Thymus (tissue), 11 donors: ENCODE results near the gene BDH1. TPM values are rescaled to one million over a fixed set of nuclear protein-coding genes. Genes with fewer than 3 reads are reported as not detected.
A peak's percentile ranks its signal among the peaks of the same experiment; 100 is the strongest.

Experiments used
- DNase-seq, 9 donors: peaks; one replicate each; pipeline ENCODE4 v3.0.0-alpha.2; 2013; ENCODE audit warnings: low spot score in 9 of 9, low read depth in 6 of 9, missing footprints in 1 of 9
- H3K27ac ChIP-seq, 2 donors: one replicate each; pipeline ENCODE4 v1.5.1; 2013; ENCODE audit warnings: control low read depth in 1 of 2, low read depth in 1 of 2, low read length in 1 of 2, mild to moderate bottlenecking in 1 of 2, moderate library complexity in 1 of 2
- H3K27me3 ChIP-seq, 2 donors: one replicate each; pipeline ENCODE4 v1.5.1; 2013; ENCODE audit warnings: low read length in 1 of 2; ENCODE audit not compliant: control insufficient read depth in 2 of 2, insufficient read depth in 1 of 2
- H3K36me3 ChIP-seq, 2 donors: one replicate each; pipeline ENCODE4 v1.5.1; 2013; ENCODE audit warnings: low read length in 1 of 2, mild to moderate bottlenecking in 1 of 2, moderate library complexity in 1 of 2; ENCODE audit not compliant: control insufficient read depth in 2 of 2, insufficient read depth in 2 of 2
- H3K4me1 ChIP-seq, 2 donors: one replicate each; pipeline ENCODE4 v1.5.1; 2013; ENCODE audit warnings: low read length in 2 of 2; ENCODE audit not compliant: control insufficient read depth in 2 of 2, insufficient read depth in 2 of 2
- H3K4me3 ChIP-seq, 2 donors: one replicate each; pipeline ENCODE4 v1.5.1; 2013; ENCODE audit warnings: low read length in 2 of 2, control low read depth in 1 of 2, mild to moderate bottlenecking in 1 of 2
- H3K9me3 ChIP-seq, 2 donors: one replicate each; pipeline ENCODE4 v1.5.1; 2013; ENCODE audit warnings: low read length in 1 of 2, mild to moderate bottlenecking in 1 of 2; ENCODE audit not compliant: control insufficient read depth in 2 of 2, insufficient read depth in 1 of 2
- WGBS: extraction: QIAGEN DNeasy Blood & Tissue Kit; methylation state at CpG from one replicate; pipeline ENCODE4 v1.1.7; 2013; 5-methylcytosine and 5-hydroxymethylcytosine counted together
- polyA plus RNA-seq: library from polyadenylated mRNA; stranded (reverse); fragments of 200-250 nt; gene quantifications from one replicate; pipeline ENCODE4 v1.2.3, GENCODE V29; 2013
- total RNA-seq: library from RNA; stranded (reverse); fragments of 120-200 nt; gene quantifications from one replicate; pipeline ENCODE4 v1.2.4, GENCODE V29; 2013
- donor health status: healthy.

BDH1 gene
- total and polyA plus RNA-seq, 2 donors = 13.2 to 25.1 TPM

GRCh38 chr3:197498499-197499241 is 57.1 kb downstream of the BDH1 start:
- DNase-seq = no peak
- H3K27ac ChIP-seq = no peak overlapping the region
- H3K4me3 ChIP-seq = no peak overlapping the region

DNA sequence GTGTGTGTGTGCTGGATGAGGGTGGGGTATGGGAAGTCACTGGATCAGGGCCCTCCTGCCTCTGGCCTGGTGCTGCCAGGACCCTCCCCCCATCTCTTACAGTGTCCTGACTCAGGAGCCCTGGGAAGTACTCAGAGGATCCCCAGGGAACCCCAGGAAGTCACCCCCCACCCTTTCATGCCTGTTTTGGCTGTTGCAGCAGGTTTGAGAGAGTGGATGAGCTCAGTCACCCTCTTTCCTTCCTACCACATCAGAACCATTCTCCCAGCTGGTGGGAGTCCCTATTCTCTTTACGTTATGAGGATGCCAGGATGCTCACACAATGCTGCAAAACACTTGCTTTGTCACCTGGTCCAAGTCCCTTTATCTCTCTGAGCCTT is 59.0 kb downstream of the BDH1 start:
- Histone ChIP-seq H3K4me1 (peaks cover 0 to 2% of the 10 kb centered on the region in 2 donors), H3K9me3 (peaks cover 0 to 14% of the 10 kb centered on the region in 2 donors), H3K36me3 (no peaks in the 10 kb centered on the region), H3K27me3 (no peaks in the 10 kb centered on the region), H3K4me3 (no peak overlapping the region), H3K27ac (no peak overlapping the region)
- DNase-seq = no peak
- 81% methylated on average over 1 of the region's 1 CpG for WGBS

More at GRCh38 chr3:197498499-197499241, 57.1 kb downstream of the BDH1 start:
- 89% methylated on average over 60 of the region's 60 CpGs for WGBS
- Histone ChIP-seq H3K9me3 (peaks cover 0 to 17% of the 10 kb centered on the region in 2 donors), H3K27me3 (no peaks in the 10 kb centered on the region), H3K36me3 (no peaks in the 10 kb centered on the region), H3K4me1 (peaks cover 0 to 2% of the 10 kb centered on the region in 2 donors)

GRCh38 chr3:197495999-197496745 is 59.6 kb downstream of the BDH1 start:
- Histone ChIP-seq H3K4me3 (no peak overlapping the region), H3K27ac (no peak overlapping the region), H3K4me1 (peaks cover 0 to 2% of the 10 kb centered on the region in 2 donors), H3K27me3 (no peaks in the 10 kb centered on the region), H3K9me3 (peaks cover 0 to 10% of the 10 kb centered on the region in 2 donors), H3K36me3 (no peaks in the 10 kb centered on the region)
- 96% methylated on average over 9 of the region's 9 CpGs for WGBS
- no peak for DNase-seq

- H3K4me1 ChIP-seq = peaks cover 0 to 2% of the 10 kb centered on the region in 2 donors
- no peak for DNase-seq
- WGBS = 83% methylated on average over 5 of the region's 5 CpGs
- H3K36me3 ChIP-seq = no peaks in the 10 kb centered on the region
- H3K4me3 ChIP-seq = no peak overlapping the region
- H3K27ac ChIP-seq = peak overlapping the region in 1 of 2 donors; percentile 60
- H3K9me3 ChIP-seq = peaks cover 0 to 10% of the 10 kb centered on the region in 2 donors
- H3K27me3 ChIP-seq = no peaks in the 10 kb centered on the region
Measured at GRCh38 chr3:197495499-197495898, 60.3 kb downstream of the BDH1 start.

- H3K36me3 ChIP-seq = no peaks in the 10 kb centered on the region
- no peak for DNase-seq
- peaks cover 0 to 10% of the 10 kb centered on the region in 2 donors for H3K9me3 ChIP-seq
- H3K27ac ChIP-seq = peak overlapping the region; percentile 46 to 60
- H3K4me1 ChIP-seq = peaks cover 0 to 2% of the 10 kb centered on the region in 2 donors
- WGBS = 85% methylated on average over 8 of the region's 8 CpGs
- H3K4me3 ChIP-seq = no peak overlapping the region
- no peaks in the 10 kb centered on the region for H3K27me3 ChIP-seq
Measured at GRCh38 chr3:197495059-197495455, 60.7 kb downstream of the BDH1 start.

- H3K27ac ChIP-seq = peak overlapping the region in 1 of 2 donors; percentile 60
- H3K9me3 ChIP-seq = peaks cover 0 to 10% of the 10 kb centered on the region in 2 donors
- H3K4me3 ChIP-seq = no peak overlapping the region
- WGBS = 92% methylated on average over 10 of the region's 10 CpGs
- no peaks in the 10 kb centered on the region for H3K27me3 ChIP-seq
- peak in 1 of 9 donors; percentile 29 for DNase-seq
- H3K36me3 ChIP-seq = no peaks in the 10 kb centered on the region
- H3K4me1 ChIP-seq = peaks cover 0 to 2% of the 10 kb centered on the region in 2 donors
Measured at GRCh38 chr3:197494366-197495058, 61.3 kb downstream of the BDH1 start.

- Histone ChIP-seq H3K27me3 (no peaks in the 10 kb centered on the region), H3K9me3 (no peaks in the 10 kb centered on the region), H3K36me3 (no peaks in the 10 kb centered on the region), H3K4me1 (peaks cover 0 to 2% of the 10 kb centered on the region in 2 donors), H3K4me3 (no peak overlapping the region), H3K27ac (no peak overlapping the region)
- WGBS = 96% methylated on average over 5 of the region's 5 CpGs
- no peak for DNase-seq
Measured at GRCh38 chr3:197493049-197493448, 62.7 kb downstream of the BDH1 start.

DNA sequence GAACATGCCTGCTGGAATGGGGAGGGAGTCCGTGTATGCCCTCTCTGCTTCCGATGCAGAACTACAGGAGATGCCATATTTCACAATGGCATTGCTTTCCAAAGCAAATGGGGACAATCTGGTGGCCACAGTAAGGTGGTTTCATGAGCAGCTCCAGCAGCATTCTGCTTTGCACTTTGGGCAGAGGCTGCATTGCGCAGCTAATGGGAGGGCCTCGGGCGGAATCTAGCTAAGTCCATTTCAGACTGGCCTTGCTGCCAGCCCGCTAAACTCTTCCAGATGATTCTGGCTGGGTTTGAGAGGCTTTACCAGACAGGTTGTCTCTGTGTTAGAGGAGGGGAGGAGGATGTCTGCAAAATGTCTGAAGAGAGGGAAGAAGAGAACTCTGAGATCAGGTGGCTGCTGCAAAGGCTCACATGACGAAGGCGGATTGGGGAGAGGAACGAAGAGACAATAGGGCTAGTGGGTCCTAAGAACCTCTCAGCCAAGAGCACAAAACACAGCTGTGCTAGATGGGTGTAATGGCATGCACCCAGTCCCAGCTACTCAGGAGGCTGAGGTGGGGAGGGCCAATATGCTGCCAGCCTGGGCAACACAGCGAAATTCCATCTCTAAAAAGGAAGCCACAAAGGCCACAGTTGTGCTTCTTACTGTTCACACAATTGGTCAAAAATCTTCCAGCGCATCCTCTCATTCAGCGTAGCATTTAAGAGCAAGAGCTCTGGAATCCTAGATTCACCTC is 63.7 kb downstream of the BDH1 start:
- no peaks in the 10 kb centered on the region for H3K36me3 ChIP-seq
- DNase-seq = no peak
- no peaks in the 10 kb centered on the region for H3K27me3 ChIP-seq
- H3K4me1 ChIP-seq = peaks cover 0 to 8% of the 10 kb centered on the region in 2 donors
- no peak overlapping the region for H3K4me3 ChIP-seq
- no peak overlapping the region for H3K27ac ChIP-seq
- H3K9me3 ChIP-seq = no peaks in the 10 kb centered on the region
- WGBS = 95% methylated on average over 12 of the region's 12 CpGs
